Measurements from ENCODE around the gene MAP3K5.

The MAP3K5 gene

GRCh38 chr6:136668571-136668970 lies 123.7 kb downstream of the MAP3K5 start:
- DNase-seq (ENCODE audit: insufficient read length, low spot score) = no peak
- no peak for TF ChIP-seq CTCF (IDR thresholded peaks at IDR 0.05; ENCODE audit: insufficient read depth, missing control alignments)
- FAIRE-seq = no peak

- FAIRE-seq (no peak), DNase-seq (ENCODE audit: insufficient read length, low spot score) (no peak)
- no peak for TF ChIP-seq CTCF (IDR thresholded peaks at IDR 0.05; ENCODE audit: insufficient read depth, missing control alignments)
Measured at GRCh38 chr6:136666041-136666440, 126.2 kb downstream of the MAP3K5 start.

- DNase-seq (ENCODE audit: insufficient read length, low spot score) = no peak
- TF ChIP-seq CTCF (IDR thresholded peaks at IDR 0.05; ENCODE audit: insufficient read depth, missing control alignments) = no peak
- no peak for FAIRE-seq
Measured at GRCh38 chr6:136662347-136663237, 129.7 kb downstream of the MAP3K5 start.

GRCh38 chr6:136660727-136661126 lies 131.6 kb downstream of the MAP3K5 start:
- FAIRE-seq (no peak), DNase-seq (ENCODE audit: insufficient read length, low spot score) (no peak)
- no peak for TF ChIP-seq CTCF (IDR thresholded peaks at IDR 0.05; ENCODE audit: insufficient read depth, missing control alignments)

- DNase-seq (ENCODE audit: insufficient read length, low spot score) (no peak), FAIRE-seq (no peak)
- no peak for TF ChIP-seq CTCF (IDR thresholded peaks at IDR 0.05; ENCODE audit: insufficient read depth, missing control alignments)
Measured at GRCh38 chr6:136659991-136660499, 132.2 kb downstream of the MAP3K5 start.

GRCh38 chr6:136658711-136659110 lies 133.6 kb downstream of the MAP3K5 start:
- DNase-seq (ENCODE audit: insufficient read length, low spot score) = no peak
- no peak for TF ChIP-seq CTCF (IDR thresholded peaks at IDR 0.05; ENCODE audit: insufficient read depth, missing control alignments)
- FAIRE-seq = no peak

- TF ChIP-seq CTCF (IDR thresholded peaks at IDR 0.05; ENCODE audit: insufficient read depth, missing control alignments) = no peak
- FAIRE-seq (no peak), DNase-seq (ENCODE audit: insufficient read length, low spot score) (no peak)
Measured at GRCh38 chr6:136657666-136658065, 134.6 kb downstream of the MAP3K5 start.

All from D721Med (cell line).